HG03196 (cell line): ENCODE results near the gene DCST2.

Experiments used
- ATAC-seq: cut with Tn5 transposase; IDR thresholded peaks from one replicate; pipeline ENCODE4 v1.9.1; 2021; ENCODE audit not compliant: unreplicated experiment

Gene DCST2

GRCh38 chr1:155030243-155030795 is 3.3 kb downstream of the DCST2 start:
- no peak for ATAC-seq

- ATAC-seq = no peak
Measured at GRCh38 chr1:155029513-155030242, 3.9 kb downstream of the DCST2 start.

DNA sequence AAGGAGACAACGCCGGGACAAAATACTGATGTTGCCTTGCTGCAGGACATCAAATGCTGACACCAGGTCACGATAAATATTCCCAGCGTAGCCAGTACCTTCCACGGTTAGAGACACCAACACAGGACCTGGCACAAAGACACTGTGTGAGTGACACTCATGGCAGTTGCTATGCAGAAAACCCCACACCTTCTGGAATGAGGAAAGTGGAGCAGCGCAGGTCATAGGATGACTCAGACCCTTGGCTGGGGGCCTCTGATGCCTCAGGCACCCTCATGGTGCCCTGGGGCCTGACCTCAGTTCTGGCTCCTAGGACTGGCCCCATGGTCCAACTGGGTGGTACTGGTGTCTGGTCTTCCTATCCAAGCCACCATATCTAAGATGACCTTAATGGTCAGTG is 7.0 kb downstream of the DCST2 start:
- no peak for ATAC-seq

- ATAC-seq = no peak
Measured at GRCh38 chr1:155026154-155026553, 7.4 kb downstream of the DCST2 start.

DNA sequence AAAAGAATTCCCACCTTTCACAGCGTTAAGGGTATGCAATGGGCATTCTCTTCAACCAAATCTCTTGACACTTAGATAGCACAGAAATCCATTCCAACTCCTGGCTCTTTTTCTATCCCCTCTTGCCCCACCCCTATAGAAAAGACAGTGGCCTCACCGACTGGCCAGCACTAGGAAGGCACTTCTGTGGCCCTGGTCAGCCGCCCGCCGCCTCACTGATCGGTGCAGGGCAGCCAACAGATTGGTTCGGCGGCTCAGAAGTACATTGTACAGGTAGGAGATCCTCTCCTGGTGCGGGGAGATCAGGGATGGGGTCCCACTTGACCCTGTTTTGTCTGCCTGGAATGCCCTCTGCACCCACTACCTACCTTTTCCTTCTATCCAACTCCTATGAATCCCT is 9.3 kb downstream of the DCST2 start:
- no peak for ATAC-seq

GRCh38 chr1:155023627-155024026 is 10.0 kb downstream of the DCST2 start:
- no peak for ATAC-seq

DNA sequence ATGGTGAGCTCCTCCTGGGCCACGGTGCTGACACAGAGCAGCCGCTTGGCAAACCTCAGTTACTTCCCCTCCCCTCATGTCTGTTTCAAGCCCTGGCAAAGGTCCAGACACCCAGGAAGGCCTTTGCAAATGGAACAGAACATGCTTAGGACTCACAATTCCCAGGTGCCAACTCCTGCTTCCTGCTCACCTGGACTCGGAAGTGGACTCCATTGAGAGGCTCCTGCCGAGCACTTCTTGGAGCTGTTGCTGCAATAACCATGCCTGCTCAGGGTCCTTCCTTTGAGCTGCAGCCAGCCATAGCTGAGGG is 10.7 kb downstream of the DCST2 start:
- no peak for ATAC-seq

GRCh38 chr1:155022136-155022926 is 11.2 kb downstream of the DCST2 start:
- no peak for ATAC-seq

GRCh38 chr1:155019377-155020245 is 14.0 kb downstream of the DCST2 start:
- ATAC-seq = no peak

DNA sequence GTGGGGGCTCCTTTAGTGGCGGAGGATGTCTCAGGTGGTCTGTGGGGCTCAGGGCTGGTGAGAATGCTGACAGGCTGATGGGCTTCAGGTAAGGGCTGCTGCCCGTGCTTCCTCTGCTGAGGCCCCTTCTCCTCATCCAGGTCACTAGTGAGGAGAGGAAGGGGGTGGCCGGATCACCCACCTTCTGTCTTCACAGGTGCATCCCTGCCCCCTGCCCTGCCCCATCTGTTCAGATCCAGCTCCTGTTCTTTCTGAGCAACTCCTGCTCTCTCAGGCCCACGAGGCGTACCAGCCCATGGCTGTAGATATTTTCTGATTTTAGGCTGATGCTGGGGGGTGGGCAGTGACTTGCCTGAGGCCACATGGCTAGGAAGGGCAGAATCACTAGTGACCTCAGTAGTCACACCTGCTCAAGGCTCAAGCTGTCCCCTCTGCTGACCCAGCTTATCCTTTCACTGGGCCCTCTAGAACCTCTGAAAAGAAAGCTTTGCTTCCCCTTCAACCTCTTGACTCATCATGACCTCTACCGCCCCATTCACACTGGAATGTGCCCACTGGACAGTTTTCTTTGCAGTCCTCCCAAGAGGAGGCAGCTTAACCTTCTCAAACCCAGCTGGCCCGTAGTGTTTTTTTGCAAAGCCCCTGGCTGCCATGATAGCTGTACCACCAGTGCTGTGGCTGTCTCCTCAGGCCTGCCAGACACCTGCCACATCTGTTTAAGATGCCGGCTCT is 14.8 kb downstream of the DCST2 start:
- ATAC-seq = no peak

- ATAC-seq = no peak
Measured at GRCh38 chr1:155017946-155018316, 15.7 kb downstream of the DCST2 start.

DNA sequence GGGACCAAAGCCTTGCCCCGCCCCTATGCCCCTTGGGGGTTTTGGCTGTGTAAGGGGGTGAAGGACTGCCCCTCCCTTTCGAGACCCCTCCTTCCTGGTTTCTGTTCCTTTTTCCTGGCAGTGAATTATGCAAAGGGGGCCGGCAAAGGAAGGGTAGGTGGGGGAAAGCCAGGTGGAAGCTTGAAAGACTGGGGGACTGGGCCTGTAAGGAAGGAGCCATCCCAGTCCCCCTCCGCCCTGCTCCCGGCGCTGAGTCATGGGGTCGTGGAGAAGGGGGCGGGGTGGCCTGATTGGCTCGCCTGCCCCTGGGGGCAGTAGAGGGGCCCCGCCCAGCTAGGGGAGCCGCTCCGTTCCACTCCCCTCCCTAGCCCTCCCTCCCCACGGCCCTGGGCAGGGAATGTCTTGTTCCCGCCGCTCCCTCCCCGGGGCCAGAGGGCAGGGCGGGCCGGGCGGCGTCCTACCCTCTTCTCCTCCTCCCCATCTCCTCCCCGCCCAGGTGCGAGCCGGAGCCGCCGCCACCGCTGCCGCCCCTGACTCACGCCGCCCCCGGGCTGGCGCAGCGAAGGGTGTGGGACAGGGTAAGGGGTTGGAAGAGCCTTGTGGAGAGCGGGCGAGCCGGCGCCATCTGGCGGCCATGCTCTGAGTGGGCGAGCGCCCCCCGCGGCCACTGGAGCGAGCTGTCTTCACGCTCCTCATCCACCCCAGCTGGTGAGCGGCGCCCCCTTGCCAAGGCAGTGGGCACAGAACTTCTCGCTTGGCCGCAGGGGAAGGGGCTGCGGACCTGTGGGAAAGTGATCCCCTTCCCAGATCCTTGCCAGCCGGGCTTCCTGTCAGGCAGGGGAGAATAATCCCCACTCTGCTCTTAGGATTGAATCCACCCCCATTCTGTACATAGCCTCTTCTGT is 16.3 kb downstream of the DCST2 start:
- peak; percentile 63 for ATAC-seq

- ATAC-seq = no peak
Measured at GRCh38 chr1:155016231-155016831, 17.2 kb downstream of the DCST2 start.

DNA sequence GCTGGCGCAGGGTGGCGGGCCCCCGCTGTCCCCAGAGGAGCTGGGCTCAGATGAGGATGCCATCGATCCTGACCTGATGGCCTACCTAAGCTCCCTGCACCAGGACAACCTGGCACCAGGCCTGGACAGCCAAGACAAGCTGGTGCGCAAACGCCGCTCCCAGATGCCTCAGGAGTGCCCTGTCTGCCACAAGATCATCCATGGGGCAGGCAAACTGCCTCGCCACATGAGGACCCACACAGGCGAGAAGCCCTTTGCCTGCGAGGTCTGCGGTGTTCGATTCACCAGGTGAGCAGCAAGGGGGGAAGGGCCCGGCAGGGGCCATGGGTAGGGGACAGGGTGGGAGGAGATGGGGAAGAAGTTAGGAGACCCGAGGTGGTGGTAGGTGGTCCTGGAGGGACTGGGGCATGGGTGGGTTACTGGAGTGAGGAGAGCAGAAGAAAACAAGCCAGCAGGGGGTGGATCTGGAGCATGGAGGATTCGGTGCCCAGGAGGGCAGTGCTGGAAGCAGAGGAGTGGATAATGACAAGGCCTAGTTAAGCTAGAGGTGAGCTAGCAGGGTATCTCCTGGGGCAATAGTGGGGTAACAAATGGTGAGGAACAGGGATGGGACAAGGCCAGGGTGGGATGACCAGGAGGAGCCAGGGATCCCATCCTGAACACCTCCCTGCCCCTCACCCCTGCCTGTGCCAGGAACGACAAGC is 17.9 kb downstream of the DCST2 start:
- no peak for ATAC-seq

DNA sequence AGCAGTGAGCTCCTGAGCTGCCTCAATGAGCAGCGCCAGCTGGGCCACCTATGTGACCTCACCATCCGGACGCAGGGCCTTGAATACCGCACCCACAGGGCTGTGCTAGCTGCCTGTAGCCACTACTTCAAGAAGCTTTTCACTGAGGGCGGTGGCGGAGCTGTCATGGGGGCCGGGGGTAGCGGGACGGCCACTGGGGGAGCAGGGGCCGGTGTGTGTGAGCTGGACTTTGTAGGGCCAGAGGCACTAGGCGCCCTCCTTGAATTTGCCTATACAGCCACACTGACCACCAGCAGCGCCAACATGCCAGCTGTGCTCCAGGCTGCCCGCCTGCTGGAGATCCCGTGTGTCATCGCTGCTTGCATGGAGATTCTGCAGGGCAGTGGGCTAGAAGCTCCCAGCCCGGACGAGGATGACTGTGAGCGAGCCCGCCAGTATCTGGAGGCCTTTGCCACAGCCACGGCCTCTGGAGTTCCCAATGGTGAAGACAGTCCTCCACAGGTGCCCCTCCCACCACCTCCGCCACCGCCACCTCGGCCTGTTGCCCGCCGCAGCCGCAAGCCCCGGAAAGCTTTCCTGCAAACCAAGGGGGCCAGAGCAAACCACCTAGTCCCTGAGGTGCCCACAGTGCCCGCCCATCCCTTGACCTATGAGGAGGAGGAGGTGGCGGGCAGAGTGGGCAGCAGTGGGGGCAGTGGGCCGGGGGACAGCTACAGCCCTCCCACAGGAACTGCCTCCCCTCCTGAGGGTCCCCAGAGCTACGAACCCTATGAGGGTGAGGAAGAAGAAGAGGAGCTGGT is 18.7 kb downstream of the DCST2 start:
- ATAC-seq = no peak

GRCh38 chr1:155013632-155014031 is 19.9 kb downstream of the DCST2 start:
- ATAC-seq = no peak

DNA sequence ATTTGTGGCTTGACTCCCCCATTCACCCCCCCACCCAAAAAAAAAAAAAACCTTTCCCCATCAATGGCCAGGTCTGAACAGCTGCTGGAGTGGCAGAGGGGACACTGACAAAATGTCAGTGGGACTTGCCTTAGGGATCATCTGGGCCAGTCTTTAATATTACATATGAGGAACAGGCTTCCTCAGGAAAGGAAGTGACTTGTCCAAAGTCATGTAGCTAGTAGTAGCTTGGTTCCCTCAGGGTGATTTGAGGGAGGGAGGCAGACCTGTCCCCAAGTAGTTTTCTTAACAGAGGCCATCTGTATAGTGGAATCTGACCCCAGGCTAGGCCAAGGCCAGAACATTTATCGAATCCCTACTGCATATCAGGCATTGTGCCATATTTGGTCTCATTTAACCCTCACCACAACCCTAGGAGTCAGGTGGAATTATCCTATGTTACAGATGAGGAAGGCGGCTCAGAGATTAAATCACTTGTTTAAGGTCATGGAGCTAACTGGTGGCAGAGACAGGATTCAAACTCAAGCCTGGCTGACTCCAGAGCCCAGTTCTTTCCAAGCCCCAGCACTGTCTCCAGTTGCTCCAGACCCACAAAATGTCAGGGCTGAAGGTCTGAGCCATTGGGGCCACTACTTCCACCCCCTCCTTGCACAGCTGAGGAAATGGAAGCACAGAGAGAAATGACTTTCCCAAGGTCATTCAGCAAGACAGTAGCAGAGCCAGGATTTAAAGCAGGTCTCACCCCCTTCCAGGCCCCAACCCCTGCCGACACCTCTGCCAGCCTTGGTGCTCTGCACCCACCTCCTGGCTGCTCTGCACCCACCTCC is 20.6 kb downstream of the DCST2 start:
- ATAC-seq = no peak
